Middle frontal gyrus (tissue), 1 donor: ENCODE measurements around the gene SCFD2.
A peak's percentile ranks its signal among the peaks of the same experiment; 100 is the strongest.
"Not testable (repeated sequence)": the region's sequence is repeated elsewhere in the genome, so short reads cannot be mapped to it uniquely, and the experiment has no call there.

Source experiments
- DNase-seq: peaks from one replicate; pipeline ENCODE4 v3.0.0-alpha.2; 2015; ENCODE audit warnings: low spot score; ENCODE audit errors: extremely low spot score

SCFD2 gene

DNA sequence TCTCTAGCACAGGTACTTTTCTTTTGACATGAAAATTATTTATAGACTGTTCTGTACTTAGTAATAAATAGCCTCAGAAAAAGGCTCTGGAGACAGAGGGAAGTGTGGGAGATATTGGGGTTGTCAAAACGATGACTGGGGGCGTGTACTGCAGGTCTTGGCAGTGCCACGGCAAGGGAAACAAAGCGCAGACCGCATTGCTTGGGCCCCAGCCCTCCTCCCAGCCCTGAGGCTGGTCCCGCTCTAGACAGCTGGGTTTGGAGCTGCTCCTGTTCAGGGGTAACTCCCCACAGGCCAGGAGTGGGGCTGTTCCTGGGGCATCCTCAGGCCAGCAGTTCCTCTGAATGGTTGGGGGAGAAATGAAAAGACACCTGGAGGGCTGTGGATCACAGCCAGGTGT, 372.1 kb downstream of the SCFD2 start:
- DNase-seq = no peak

- not testable (repeated sequence) for DNase-seq
These were observed 373.3 kb downstream of the SCFD2 start for GRCh38 chr4:52992551-52992950.

- no peak for DNase-seq
These were observed 374.4 kb downstream of the SCFD2 start for GRCh38 chr4:52991472-52991871.

- no peak for DNase-seq
These were observed 375.2 kb downstream of the SCFD2 start for GRCh38 chr4:52990706-52991105.

GRCh38 chr4:52989865-52990264, 376.0 kb downstream of the SCFD2 start:
- DNase-seq = no peak

DNA sequence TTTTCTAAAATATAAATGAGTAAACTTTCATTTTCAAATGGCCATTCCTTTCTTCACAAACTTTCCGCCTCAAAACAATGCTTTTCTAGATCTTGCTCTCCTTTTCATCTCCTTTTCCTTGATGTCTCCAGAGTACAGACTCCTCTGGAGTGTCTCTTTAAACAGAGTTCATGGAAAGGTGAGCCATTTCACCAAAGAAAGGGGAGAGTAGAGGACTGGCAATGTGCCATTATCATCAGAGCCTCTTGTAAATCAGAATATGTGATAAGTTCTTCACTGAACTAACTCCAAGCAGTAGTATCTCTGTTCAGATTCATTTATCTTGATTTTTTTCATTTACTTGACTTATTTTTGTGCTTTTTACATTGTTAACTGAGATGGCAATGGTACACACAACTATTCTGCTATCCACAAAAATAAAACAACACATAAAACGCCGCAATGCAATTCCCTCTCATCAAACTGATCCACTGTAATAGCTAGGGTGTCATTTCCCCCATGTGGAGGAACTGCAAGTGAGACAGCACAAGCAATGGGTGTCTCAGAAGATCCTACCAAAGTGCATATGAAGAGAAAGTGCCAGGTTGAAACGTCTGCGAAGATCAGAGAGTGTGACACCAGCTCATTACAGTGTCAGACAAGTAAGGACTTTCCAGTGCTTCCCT, 378.3 kb downstream of the SCFD2 start:
- DNase-seq = no peak

DNA sequence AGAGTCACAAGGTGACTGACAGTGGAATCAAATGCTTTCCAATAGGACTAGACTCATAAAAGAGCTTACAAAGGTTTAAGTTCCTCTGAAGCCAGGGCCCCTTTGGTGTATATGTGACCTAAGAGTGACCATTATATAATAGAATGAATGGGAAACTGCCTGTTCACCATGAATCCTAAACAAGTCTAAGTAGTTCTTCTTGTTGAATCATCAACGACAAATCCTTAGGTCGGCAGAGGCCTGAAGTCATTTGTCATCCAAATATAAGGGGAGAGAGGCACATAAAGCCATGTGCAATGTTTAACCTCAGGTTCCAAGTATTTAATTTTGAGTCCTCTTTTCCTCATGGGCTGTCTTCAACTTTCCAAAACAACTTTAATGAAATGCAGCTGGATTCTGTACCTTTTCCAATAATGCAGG, 381.4 kb downstream of the SCFD2 start:
- no peak for DNase-seq

- peak; percentile 28 for DNase-seq
These were observed 382.1 kb downstream of the SCFD2 start for GRCh38 chr4:52983563-52984303.

DNA sequence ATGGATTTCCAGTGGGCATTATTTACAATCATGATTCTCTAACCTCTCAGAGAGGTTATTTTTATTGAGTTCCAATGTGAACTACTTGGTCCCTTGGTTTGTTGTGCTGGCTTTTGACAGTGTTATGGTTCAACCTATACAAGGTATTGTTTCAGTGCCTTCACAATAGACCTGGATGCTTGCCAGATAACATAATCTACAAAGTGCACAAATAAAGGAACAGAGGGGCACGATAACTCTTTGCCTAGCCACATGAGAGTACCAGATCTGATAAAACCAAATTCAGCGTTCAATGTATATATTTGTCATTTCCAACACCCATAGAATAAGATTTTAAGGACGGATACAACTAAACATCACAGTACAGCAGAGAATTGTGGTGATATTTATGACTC, 382.9 kb downstream of the SCFD2 start:
- no peak for DNase-seq

- no peak for DNase-seq
These were observed 383.5 kb downstream of the SCFD2 start for GRCh38 chr4:52982255-52982945.

DNA sequence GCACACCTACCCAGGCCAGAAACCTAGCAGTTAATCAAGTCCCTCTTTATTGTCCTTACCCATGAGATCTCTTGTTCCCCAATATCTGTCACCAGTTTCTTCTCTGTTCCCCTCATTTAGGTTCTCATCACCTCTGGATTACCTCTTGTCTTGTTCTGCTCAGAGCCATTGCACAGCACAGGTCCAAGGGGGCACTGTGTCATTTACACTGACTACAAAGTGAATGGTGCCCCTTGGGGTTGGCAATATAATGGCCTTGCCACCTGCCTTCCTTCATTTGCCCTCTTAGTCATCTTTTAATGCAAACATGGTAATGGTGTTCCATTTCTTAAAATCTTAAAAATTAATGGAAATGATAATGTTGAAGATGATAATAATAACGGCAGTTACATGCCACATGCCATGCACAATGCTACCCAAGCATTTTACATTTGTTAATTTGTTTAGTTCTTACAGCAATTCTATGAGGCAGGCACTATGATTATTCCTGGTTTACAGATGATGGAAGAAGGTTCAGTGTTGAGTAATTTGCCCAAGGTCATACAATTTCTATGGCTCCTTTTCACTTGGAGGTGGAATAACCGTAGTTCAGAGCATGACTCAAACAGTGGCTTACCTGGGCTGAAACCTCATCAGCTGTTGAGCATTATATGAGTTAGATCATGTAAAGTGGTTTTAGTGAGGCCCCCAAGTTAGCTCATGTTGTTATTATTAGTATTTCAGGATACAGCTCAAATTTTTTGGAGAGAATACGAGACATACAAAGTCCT, 385.9 kb downstream of the SCFD2 start:
- DNase-seq = no peak

GRCh38 chr4:52979020-52979419, 386.8 kb downstream of the SCFD2 start:
- DNase-seq = no peak

DNA sequence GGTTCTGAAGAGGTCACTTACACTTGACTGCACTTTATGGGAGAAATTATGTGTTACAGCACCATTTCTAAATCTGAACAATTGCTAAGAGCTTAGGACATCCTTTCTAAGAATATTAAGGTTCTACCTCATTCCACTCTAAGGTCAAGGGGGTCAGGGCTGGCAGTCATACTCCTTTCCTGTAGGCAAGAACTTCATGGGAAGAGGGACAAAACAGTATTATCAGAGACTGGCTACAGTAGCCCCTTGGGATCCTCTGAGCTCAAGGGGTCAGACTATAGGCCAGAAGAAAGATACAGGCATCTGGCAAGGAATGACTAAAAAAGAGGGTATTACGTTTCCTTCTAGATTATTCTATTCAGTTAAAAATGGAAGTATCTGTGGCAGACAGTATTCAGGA, 388.6 kb downstream of the SCFD2 start:
- no peak for DNase-seq

DNA sequence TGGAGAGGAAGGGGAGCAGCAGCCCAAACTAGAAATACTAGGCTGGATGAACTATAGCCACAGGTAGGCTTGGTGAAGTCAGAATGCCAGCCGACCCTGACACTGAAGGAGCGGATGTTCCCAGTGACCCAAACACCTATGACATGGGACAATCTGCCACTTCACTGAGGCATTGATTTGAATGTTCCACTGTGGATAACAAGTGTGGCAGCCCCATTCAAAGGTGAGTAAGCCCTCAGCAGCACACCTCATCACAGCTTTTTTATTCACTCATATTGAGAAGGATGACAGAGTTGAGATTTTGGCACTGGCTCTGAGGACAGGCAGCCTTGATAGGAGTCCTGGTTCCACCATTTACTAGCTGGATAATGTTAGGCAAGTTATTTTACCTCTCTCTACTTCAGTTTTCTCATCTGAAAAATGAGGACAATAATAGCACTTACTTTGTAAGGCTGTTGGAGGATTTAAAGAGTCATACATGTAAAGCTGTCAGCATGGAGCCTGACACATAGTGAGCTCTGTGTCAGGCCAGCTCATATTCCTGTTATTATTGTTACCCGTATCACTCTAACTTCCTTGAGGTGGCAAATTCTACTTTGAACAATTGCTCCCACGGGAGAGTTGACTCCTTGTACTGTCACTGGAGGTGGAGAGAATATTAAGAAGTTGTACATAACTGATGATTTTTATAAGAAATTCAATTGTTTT, 389.2 kb downstream of the SCFD2 start:
- DNase-seq = no peak

- DNase-seq = no peak
These were observed 397.2 kb downstream of the SCFD2 start for GRCh38 chr4:52968691-52969090.

DNA sequence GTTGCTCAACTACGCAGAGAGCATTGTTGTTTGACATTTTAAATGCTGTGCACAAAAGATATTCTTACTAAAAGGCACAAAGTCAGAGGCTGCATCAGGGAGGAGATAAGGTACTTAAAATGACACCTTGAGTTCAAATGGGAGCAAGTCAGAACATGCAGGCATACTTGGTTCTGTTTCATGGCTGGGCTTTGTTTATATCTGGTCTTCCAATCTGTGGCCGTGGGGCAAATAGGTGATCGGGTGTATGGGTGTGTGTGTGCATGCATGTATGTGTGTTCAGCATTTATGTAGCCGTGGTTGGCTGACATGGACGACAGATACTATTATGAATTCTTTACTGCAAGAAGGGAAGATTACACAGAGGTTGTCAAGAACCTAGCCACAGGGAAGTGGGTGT, 397.6 kb downstream of the SCFD2 start:
- DNase-seq = no peak

DNA sequence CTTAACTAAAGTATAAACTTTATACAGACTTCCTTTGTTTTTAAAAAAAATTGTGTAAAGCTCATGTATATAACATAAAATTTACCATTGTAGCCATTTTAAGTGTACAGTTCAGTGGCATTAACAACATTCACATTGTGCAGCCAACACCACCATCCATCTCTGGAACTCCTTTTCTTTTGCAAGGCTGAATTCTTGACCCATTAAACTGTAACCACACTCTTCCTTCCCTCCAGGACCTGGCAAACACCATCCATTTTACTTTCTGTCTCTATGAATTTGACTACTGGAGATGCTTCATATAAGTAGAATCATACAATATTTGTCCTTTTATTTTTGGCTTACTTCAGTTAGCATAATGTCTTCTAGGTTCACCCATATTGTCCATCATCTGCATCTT, 399.1 kb downstream of the SCFD2 start:
- no peak for DNase-seq

GRCh38 chr4:52966172-52966571, 399.7 kb downstream of the SCFD2 start:
- no peak for DNase-seq

DNA sequence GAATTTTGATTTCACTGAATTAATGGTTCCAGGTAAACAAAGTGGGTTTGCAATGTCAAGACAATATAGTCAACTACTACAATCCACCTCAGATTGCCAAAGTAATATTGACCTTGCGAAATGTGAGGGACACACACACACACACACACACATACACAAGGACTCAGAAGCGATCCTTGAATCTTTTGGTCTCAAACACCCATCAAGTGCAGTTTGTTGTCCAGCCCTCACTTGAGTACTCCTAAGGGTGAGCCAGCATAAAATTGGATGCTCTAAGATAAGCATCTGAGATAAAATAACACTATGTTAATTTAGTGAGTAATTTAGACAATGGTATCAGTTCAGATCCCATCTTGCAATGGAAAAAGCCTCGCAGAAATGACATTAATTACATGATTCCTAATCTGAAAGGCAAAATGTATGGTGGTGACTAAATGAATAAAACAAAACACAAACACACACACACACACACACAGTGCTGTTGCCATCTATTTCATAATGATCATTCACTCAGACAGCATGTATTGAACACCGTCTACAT, 401.2 kb downstream of the SCFD2 start:
- DNase-seq = no peak

GRCh38 chr4:52964011-52964410, 401.9 kb downstream of the SCFD2 start:
- no peak for DNase-seq

DNA sequence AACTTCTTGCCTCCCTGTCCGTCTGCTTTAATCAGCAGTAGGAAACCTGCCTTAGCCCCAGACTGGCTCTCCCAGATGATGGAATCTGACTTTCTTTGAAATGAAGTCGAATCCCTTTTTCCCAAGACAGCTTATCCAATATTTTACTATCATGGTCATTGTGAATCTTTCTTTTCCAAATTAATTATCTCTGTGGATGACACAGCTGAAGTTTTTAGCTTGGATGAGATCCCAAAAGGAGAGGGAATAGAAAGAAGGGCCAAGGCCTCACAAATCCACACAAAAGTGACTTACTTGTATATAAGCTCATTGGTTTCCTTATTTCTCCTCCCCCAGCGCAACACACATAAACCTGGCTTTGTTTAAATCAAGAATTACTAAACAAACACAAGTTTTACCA, 403.1 kb downstream of the SCFD2 start:
- DNase-seq = no peak
